OCI-LY3 (cell line): ENCODE results near the gene EVPL.

Source experiments
- EZH2phosphoT487 ChIP-seq: fragments of 200-600 bp; shearing (Covaris generic); IDR thresholded peaks from 2 replicates; pipeline ENCODE4 v1.6.1; 2018; ENCODE audit warnings: antibody characterized with exemption, mixed run types, low read depth
- TF ChIP-seq, protein P1 (sequence below): fragments of 200-600, 300-600 bp; sonication (generic); IDR thresholded peaks from 2 replicates; pipeline ENCODE4 v1.5.1; 2014; ENCODE audit warnings: antibody characterized with exemption, low read length, low read depth

DNA sequence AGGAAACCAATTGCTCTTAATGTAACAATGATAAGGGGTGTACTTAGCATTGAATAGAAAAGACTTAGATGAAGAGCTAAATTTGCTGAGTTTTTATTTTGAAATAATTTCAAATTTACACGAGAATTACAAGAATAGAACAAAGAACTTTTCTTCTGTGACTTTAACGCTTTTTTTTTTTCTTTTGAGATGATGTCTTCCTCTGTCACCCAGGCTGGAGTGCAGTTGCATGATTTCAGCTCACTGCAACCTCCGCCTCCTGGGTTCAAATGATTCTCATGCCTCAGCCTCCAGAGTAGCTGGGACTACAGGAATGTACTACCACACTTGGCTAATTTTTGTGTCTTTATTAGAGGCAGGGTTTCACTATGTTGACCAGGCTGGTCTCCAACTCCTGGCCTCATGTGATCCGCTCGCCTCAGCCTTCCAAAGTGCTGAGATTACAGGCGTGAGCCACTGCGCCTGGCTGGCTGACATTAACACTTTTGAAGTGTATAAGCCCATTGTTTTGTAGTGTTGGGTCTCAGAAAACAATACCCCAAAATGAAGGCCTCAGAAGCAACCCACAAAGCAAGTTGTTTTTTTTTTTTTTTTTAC is 46.0 kb downstream of the EVPL start:
- TF ChIP-seq, protein P1, sequence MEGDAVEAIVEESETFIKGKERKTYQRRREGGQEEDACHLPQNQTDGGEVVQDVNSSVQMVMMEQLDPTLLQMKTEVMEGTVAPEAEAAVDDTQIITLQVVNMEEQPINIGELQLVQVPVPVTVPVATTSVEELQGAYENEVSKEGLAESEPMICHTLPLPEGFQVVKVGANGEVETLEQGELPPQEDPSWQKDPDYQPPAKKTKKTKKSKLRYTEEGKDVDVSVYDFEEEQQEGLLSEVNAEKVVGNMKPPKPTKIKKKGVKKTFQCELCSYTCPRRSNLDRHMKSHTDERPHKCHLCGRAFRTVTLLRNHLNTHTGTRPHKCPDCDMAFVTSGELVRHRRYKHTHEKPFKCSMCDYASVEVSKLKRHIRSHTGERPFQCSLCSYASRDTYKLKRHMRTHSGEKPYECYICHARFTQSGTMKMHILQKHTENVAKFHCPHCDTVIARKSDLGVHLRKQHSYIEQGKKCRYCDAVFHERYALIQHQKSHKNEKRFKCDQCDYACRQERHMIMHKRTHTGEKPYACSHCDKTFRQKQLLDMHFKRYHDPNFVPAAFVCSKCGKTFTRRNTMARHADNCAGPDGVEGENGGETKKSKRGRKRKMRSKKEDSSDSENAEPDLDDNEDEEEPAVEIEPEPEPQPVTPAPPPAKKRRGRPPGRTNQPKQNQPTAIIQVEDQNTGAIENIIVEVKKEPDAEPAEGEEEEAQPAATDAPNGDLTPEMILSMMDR: no peak
- no peak for TF ChIP-seq EZH2phosphoT487
